GM12865 (cell line): Measurements from ENCODE around the gene ADAM12.

ENCODE experiments used
- DNase-seq: peaks from one replicate; pipeline ENCODE4 v3.0.0; 2010; ENCODE audit warnings: low read depth
- H3K4me3 ChIP-seq: 2 replicates; pipeline ENCODE4 v1.5.1; 2011; ENCODE audit warnings: mild to moderate bottlenecking, low read depth, low read length, control low read depth
- TF ChIP-seq, protein P1 (sequence below): IDR thresholded peaks from 2 replicates; pipeline ENCODE4 v1.5.1; 2011; ENCODE audit warnings: low read length, control low read depth, low read depth, inconsistent platforms; ENCODE audit not compliant: insufficient read depth; ENCODE audit errors: missing control alignments

Gene ADAM12

DNA sequence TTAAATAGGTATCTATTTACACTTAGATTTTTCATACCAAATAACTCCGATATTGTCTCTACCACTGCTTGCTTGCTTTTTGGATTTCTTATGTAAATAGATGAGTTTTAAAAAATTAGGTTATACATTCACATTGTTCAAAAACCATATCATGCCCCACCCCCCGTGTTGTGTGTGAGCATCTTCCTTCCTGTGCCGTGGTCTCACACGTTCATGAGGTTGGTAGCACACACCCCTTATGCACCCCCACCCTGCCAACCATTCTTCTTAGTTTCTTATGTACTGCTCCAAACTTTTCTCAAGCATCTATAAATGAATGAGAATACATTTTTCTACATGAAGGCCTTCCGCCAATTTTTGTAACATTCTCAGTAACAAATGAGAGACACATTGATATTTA lies 376.3 kb downstream of the ADAM12 start:
- DNase-seq = no peak
- TF ChIP-seq, protein P1, sequence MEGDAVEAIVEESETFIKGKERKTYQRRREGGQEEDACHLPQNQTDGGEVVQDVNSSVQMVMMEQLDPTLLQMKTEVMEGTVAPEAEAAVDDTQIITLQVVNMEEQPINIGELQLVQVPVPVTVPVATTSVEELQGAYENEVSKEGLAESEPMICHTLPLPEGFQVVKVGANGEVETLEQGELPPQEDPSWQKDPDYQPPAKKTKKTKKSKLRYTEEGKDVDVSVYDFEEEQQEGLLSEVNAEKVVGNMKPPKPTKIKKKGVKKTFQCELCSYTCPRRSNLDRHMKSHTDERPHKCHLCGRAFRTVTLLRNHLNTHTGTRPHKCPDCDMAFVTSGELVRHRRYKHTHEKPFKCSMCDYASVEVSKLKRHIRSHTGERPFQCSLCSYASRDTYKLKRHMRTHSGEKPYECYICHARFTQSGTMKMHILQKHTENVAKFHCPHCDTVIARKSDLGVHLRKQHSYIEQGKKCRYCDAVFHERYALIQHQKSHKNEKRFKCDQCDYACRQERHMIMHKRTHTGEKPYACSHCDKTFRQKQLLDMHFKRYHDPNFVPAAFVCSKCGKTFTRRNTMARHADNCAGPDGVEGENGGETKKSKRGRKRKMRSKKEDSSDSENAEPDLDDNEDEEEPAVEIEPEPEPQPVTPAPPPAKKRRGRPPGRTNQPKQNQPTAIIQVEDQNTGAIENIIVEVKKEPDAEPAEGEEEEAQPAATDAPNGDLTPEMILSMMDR = no peak
- H3K4me3 ChIP-seq = no peak overlapping the region

DNA sequence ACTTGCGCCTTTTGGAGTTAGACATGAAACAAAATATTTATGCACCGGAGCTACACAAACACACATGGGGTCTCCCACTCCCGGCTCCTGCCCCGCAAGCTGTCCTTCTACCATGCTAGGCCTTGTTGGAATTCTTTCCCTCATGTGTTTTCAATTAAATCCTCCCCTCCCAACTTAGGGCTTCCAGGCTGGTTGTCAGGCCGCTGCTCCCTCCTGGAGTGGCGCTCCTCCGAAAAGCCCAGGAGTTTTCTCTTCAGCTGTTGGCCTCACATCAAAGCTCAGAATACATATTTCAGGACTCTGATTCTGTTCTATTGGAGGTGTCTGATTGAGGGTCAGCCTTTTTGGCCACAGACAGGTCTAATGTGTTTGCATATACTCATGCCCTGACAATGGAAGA lies 378.6 kb downstream of the ADAM12 start:
- DNase-seq = no peak
- TF ChIP-seq, protein P1 = no peak

DNA sequence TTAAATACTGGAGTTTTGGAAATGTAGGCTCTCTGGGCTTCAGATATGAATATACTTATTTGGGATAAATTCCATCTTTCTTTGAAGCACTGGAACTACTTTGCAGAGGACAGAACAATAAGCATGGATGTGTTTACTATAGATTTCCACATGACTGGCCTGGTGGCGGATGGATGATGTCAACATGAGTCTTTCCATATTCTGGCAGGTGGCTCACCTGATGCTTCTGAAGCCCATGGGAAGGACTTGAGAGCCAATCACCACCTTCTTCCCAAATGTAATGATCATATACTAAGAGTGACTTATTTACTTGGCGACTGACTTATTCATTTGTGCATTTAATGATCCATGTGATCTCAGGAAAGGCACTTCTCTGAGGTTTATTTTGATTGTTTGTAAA lies 381.4 kb downstream of the ADAM12 start:
- no peak overlapping the region for H3K4me3 ChIP-seq
- TF ChIP-seq, protein P1 = no peak
- no peak for DNase-seq

More for the DNA sequence above, 378.6 kb downstream of the ADAM12 start:
- no peak overlapping the region for H3K4me3 ChIP-seq

DNA sequence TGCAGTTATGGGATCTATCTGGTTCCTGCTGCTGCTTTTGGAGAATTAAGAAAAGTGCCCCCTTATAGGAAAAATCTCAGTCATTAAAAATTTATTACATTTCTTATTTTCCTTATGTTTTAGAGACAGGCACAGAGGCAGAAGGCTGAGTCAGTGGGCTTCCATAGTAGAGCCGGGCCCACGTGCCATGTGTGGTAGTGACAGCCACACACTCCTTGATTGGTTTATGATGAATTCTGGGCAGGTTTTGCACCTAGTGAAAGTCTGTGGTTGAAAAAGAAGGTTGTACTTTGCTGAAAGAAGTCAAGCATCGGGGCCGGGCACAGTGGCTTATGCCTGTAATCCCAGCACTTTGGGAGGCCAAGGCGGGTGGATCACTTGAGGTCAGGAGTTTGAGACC lies 382.0 kb downstream of the ADAM12 start:
- no peak for DNase-seq
- H3K4me3 ChIP-seq = no peak overlapping the region
- TF ChIP-seq, protein P1 = no peak

DNA sequence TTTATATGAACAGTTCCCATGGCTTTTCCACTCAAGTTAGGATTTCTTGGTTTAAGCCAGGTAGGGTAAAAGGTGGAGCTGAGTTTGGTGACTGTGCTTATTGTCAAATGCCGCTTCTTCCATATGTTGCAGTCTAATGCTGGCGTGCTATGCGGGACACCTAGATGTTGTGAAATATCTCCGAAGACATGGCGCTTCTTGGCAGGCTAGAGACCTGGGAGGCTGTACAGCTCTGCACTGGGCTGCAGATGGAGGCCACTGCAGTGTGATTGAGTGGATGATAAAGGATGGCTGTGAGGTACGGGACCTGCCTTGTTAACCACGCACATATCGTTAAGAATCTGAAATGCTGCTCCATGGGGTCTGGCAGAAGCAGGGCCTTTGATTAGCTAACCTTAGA lies 383.5 kb downstream of the ADAM12 start:
- H3K4me3 ChIP-seq = no peak overlapping the region

DNA sequence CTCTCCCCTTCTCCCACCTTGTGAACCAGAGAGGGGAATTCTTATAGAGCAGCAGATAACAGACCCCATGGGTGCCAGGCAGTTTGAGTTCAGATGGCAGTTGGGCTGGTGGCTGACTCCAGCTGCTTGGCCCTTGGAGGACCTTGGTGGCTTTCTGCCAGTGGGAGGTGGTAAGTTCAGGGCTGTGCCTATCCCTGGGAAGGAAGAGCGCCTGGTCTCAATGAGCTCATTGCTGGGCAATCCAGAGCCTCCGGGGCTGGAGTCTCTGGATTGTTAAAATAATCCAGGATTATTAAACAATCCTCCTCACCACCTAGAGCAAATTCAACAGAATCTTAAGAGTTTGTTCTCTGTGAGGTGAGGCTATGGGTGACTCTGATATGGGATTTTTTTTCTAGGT lies 386.7 kb downstream of the ADAM12 start:
- DNase-seq = no peak

More for the DNA sequence above, 383.5 kb downstream of the ADAM12 start:
- DNase-seq = no peak
- TF ChIP-seq, protein P1 = no peak

DNA sequence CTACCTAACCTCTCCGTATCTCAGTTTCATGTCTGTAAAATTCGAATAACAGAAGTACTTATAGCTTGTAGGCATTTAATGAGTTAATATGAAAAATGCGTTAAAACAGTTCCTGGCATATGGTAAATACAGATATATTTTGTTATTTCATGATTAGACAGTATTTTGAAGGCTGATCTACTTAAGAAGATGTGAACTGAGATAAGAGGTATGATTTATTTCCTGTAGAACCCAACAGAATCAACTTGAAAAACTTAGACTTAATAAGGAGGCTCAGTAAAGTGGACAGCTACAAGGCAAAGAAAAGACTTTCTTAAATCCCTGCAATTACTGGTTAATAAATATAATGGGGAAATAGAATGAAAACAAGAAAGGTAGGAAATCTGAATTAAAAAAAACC lies 388.6 kb downstream of the ADAM12 start:
- no peak for DNase-seq
- TF ChIP-seq, protein P1 = no peak
- H3K4me3 ChIP-seq = no peak overlapping the region

More for the DNA sequence above, 386.7 kb downstream of the ADAM12 start:
- no peak overlapping the region for H3K4me3 ChIP-seq
- TF ChIP-seq, protein P1 = no peak
